Prostate gland (tissue), 2 donors: ENCODE results near the gene ARSG.

Experiments used
- CTCF ChIP-seq, 4 experiments: fragments of 200-600 bp in 2 of 4; fragments of 450-650 bp in 2 of 4; sonication (generic) in 2 of 4; IDR thresholded peaks; 1 replicate in 3 of 4; 2 replicates in 1 of 4; pipeline ENCODE4 v1.5.1; 2016 to 2019; ENCODE audit warnings: antibody characterized with exemption in 4 of 4, mild to moderate bottlenecking in 2 of 4, moderate library complexity in 2 of 4
- POLR2A ChIP-seq: fragments of 450-650 bp; IDR thresholded peaks from one replicate; pipeline ENCODE4 v1.6.1; 2016; ENCODE audit warnings: antibody characterized with exemption, mild to moderate bottlenecking
- POLR2AphosphoS5 ChIP-seq: sonication (generic); formaldehyde crosslinking; IDR thresholded peaks from one replicate; pipeline ENCODE4 v1.6.1; 2017; ENCODE audit warnings: antibody characterized with exemption

- TF ChIP-seq CTCF (IDR thresholded peaks at IDR 0.05), result no peak
- no peak for TF ChIP-seq POLR2AphosphoS5
- TF ChIP-seq POLR2A, result no peak
Measured at GRCh38 chr17:68385490-68386215, 94.4 kb downstream of the ARSG start.
